Vagina (tissue), 2 donors: ENCODE data around the gene SLC16A10. TPM values are rescaled to one million over a fixed set of nuclear protein-coding genes. Genes with fewer than 3 reads are reported as not detected.

Experiments
- DNase-seq, 2 donors: peaks; one replicate each; pipeline ENCODE4 v3.0.0-alpha.2; 2017; ENCODE audit errors: extremely low spot score in 2 of 2
- H3K27ac ChIP-seq: fragments of 200-600 bp; sonication (generic); one replicate; pipeline ENCODE4 v1.5.1; 2019
- H3K27me3 ChIP-seq: fragments of 200-600 bp; sonication (generic); one replicate; pipeline ENCODE4 v1.5.1; 2019
- H3K36me3 ChIP-seq, 2 donors: fragments of 200-600 bp; sonication (generic); one replicate each; pipeline ENCODE4 v1.5.1; 2017 to 2019
- H3K4me1 ChIP-seq: fragments of 200-600 bp; sonication (generic); one replicate; pipeline ENCODE4 v1.5.1; 2019
- H3K4me3 ChIP-seq, 2 donors: fragments of 200-600 bp; sonication (generic); 1 replicate in 1 of 2; 2 replicates in 1 of 2; pipeline ENCODE4 v1.5.1; 2016 to 2019
- H3K9me3 ChIP-seq: fragments of 200-600 bp; sonication (generic); one replicate; pipeline ENCODE4 v1.5.1; 2019
- CTCF ChIP-seq, 3 experiments: fragments of 450-650 bp in 2 of 3; fragments of 200-600 bp in 1 of 3; sonication (generic) in 1 of 3; IDR thresholded peaks; one replicate each; pipeline ENCODE4 v1.5.1; 2017 to 2019; ENCODE audit warnings: antibody characterized with exemption in 3 of 3, mild to moderate bottlenecking in 2 of 3, moderate library complexity in 2 of 3
- POLR2A ChIP-seq, 2 donors: fragments of 450-650 bp; IDR thresholded peaks; one replicate each; pipeline ENCODE4 v1.6.1; 2017; ENCODE audit warnings: antibody characterized with exemption in 2 of 2, mild to moderate bottlenecking in 2 of 2, moderate library complexity in 2 of 2
- POLR2AphosphoS5 ChIP-seq, 2 donors: sonication (generic); formaldehyde crosslinking; IDR thresholded peaks; one replicate each; pipeline ENCODE4 v1.9.0; 2017; ENCODE audit warnings: antibody characterized with exemption in 2 of 2, mild to moderate bottlenecking in 2 of 2, low read depth in 1 of 2; ENCODE audit not compliant: insufficient read depth in 1 of 2
- intact Hi-C: fragments of 100-400 bp; cut with DNase I; formaldehyde crosslinking; loops from one replicate; pipeline ENCODE4 v1.15.1; 2023
- total RNA-seq: library from RNA; depleted of rRNA; stranded (reverse); fragments of >200 nt; gene quantifications from one replicate; pipeline ENCODE4 v1.2.3, GENCODE V29; 2016

Gene SLC16A10
- total RNA-seq, 1 donor from 2014 or later: 5.4 TPM

- TF ChIP-seq POLR2A (IDR thresholded peaks at IDR 0.05) (no peak), POLR2AphosphoS5 (IDR thresholded peaks at IDR 0.05; ENCODE audit: insufficient read depth in 1 of 2, low read depth in 1 of 2) (no peak), CTCF (IDR thresholded peaks at IDR 0.05) (no peak)
- peaks cover 0 to 66% of the 10 kb centered on the region in 2 donors for H3K36me3 ChIP-seq
- intact Hi-C loops: no loop called here
- H3K9me3 ChIP-seq: peaks cover 24% of the 10 kb centered on the region
- no peaks in the 10 kb centered on the region for H3K4me1 ChIP-seq
- no peak overlapping the region for H3K4me3 ChIP-seq
- DNase-seq: no peak
- H3K27me3 ChIP-seq: no peaks in the 10 kb centered on the region
- H3K27ac ChIP-seq: no peak overlapping the region
These were observed 189.0 kb downstream of the SLC16A10 start for GRCh38 chr6:111276335-111276734.

- DNase-seq: no peak
- Histone ChIP-seq H3K9me3 (peaks cover 24% of the 10 kb centered on the region), H3K27me3 (no peaks in the 10 kb centered on the region), H3K4me1 (no peaks in the 10 kb centered on the region), H3K4me3 (no peak overlapping the region), H3K36me3 (peaks cover 0 to 66% of the 10 kb centered on the region in 2 donors), H3K27ac (no peak overlapping the region)
- no peak for TF ChIP-seq CTCF (IDR thresholded peaks at IDR 0.05)
- no peak for TF ChIP-seq POLR2A (IDR thresholded peaks at IDR 0.05)
- TF ChIP-seq POLR2AphosphoS5 (IDR thresholded peaks at IDR 0.05; ENCODE audit: insufficient read depth in 1 of 2, low read depth in 1 of 2): no peak
- intact Hi-C loops: no loop called here
These were observed 189.4 kb downstream of the SLC16A10 start for GRCh38 chr6:111276736-111277135.

GRCh38 chr6:111277819-111278218, 190.5 kb downstream of the SLC16A10 start:
- intact Hi-C loops: no loop called here
- Histone ChIP-seq H3K36me3 (peaks cover 0 to 65% of the 10 kb centered on the region in 2 donors), H3K9me3 (peaks cover 24% of the 10 kb centered on the region), H3K4me3 (no peak overlapping the region), H3K4me1 (no peaks in the 10 kb centered on the region), H3K27ac (no peak overlapping the region), H3K27me3 (no peaks in the 10 kb centered on the region)
- no peak for TF ChIP-seq POLR2A (IDR thresholded peaks at IDR 0.05)
- no peak for TF ChIP-seq POLR2AphosphoS5 (IDR thresholded peaks at IDR 0.05; ENCODE audit: insufficient read depth in 1 of 2, low read depth in 1 of 2)
- no peak for TF ChIP-seq CTCF (IDR thresholded peaks at IDR 0.05)
- DNase-seq: no peak

- no peaks in the 10 kb centered on the region for H3K4me1 ChIP-seq
- no peak for DNase-seq
- peaks cover 0 to 58% of the 10 kb centered on the region in 2 donors for H3K36me3 ChIP-seq
- intact Hi-C loops: no loop called here
- H3K9me3 ChIP-seq: peaks cover 20% of the 10 kb centered on the region
- H3K27ac ChIP-seq: no peak overlapping the region
- no peaks in the 10 kb centered on the region for H3K27me3 ChIP-seq
- TF ChIP-seq POLR2A (IDR thresholded peaks at IDR 0.05): no peak
- no peak for TF ChIP-seq CTCF (IDR thresholded peaks at IDR 0.05)
- TF ChIP-seq POLR2AphosphoS5 (IDR thresholded peaks at IDR 0.05; ENCODE audit: insufficient read depth in 1 of 2, low read depth in 1 of 2): no peak
- H3K4me3 ChIP-seq: no peak overlapping the region
These were observed 191.4 kb downstream of the SLC16A10 start for GRCh38 chr6:111278731-111279130.

GRCh38 chr6:111280445-111280955, 193.2 kb downstream of the SLC16A10 start:
- TF ChIP-seq CTCF (IDR thresholded peaks at IDR 0.05): no peak
- TF ChIP-seq POLR2A (IDR thresholded peaks at IDR 0.05): no peak
- no peak for TF ChIP-seq POLR2AphosphoS5 (IDR thresholded peaks at IDR 0.05; ENCODE audit: insufficient read depth in 1 of 2, low read depth in 1 of 2)
- no peak for DNase-seq
- Histone ChIP-seq H3K4me1 (no peaks in the 10 kb centered on the region), H3K4me3 (no peak overlapping the region), H3K27me3 (no peaks in the 10 kb centered on the region), H3K9me3 (peaks cover 4% of the 10 kb centered on the region), H3K27ac (no peak overlapping the region), H3K36me3 (peaks cover 0 to 42% of the 10 kb centered on the region in 2 donors)
- intact Hi-C loops: no loop called here
